ENCODE results near the gene MC1R. TPM values are rescaled to one million over a fixed set of nuclear protein-coding genes. Genes with fewer than 3 reads are reported as not detected.

Gene MC1R
- total RNA-seq, 1 experiment from 2014 or later, result 12.2 TPM

GRCh38 chr16:89958068-89958467 lies 39.4 kb downstream of the MC1R start:
- H3K27me3 ChIP-seq (ENCODE audit: insufficient read depth, low read length), result no peaks in the 10 kb centered on the region
- no peak overlapping the region for H3K4me3 ChIP-seq (replicated peaks in 1 of 2; ENCODE audit: low read depth in 1 of 2, low read length in 2 of 2)
- no TSS peak for BruUV-seq (replicated peaks)
- ATAC-seq (peak; percentile 93), DNase-seq (ENCODE audit: low read depth, low spot score) (peak; percentile 40)
- no peak overlapping the region for H3K9ac ChIP-seq (ENCODE audit: low read length)
- H2AFZ ChIP-seq (ENCODE audit: low read depth, low read length, poor library complexity, severe bottlenecking), result no peak overlapping the region
- TF ChIP-seq SP1 (IDR thresholded peaks at IDR 0.05; ENCODE audit: low read depth) (peak; percentile 76), SIN3A (IDR thresholded peaks at IDR 0.05; ENCODE audit: low read depth) (no peak), REST (IDR thresholded peaks at IDR 0.05; ENCODE audit: low read depth) (no peak)
- peaks cover 17 to 33% of the 10 kb centered on the region in 2 experiments; a peak in 3 of 4 replicates for H3K36me3 ChIP-seq (ENCODE audit: control insufficient read depth in 1 of 2, insufficient read depth in 2 of 2, low read length in 2 of 2)
- no peaks in the 10 kb centered on the region for H3K4me1 ChIP-seq (ENCODE audit: control insufficient read depth in 1 of 2, insufficient read depth in 2 of 2, low read length in 2 of 2)
- ChIA-PET POLR2A (no interaction called here), CTCF (no interaction called here), RAD21 (ENCODE audit: low non-redundant PET in 1 of 2, low total read pairs in 2 of 2, uncharacterized antibody in 2 of 2, unreplicated experiment in 2 of 2) (no interaction called here)
- no peaks in the 10 kb centered on the region for H3K9me2 ChIP-seq (ENCODE audit: insufficient read depth)
- H4K20me1 ChIP-seq (ENCODE audit: insufficient read depth), result no peaks in the 10 kb centered on the region
- H3K79me2 ChIP-seq (ENCODE audit: insufficient read depth, low read length), result peaks cover 13% of the 10 kb centered on the region; the same call in 1 of the 2 replicates
- intact Hi-C loops (cut with micrococcal nuclease), result loop anchor here (1.0 kb wide), 1 partner anchor 28 kb away; no protein-coding TSS in a partner anchor
- no peak overlapping the region for H3K27ac ChIP-seq (ENCODE audit: low read depth, low read length)
- H3K4me2 ChIP-seq (ENCODE audit: low read length), result no peak overlapping the region
- H3K9me3 ChIP-seq (ENCODE audit: control insufficient read depth in 1 of 2, insufficient read depth in 1 of 2, low read depth in 1 of 2, low read length in 2 of 2), result no peaks in the 10 kb centered on the region

- Histone ChIP-seq H2AFZ (ENCODE audit: low read depth, low read length, poor library complexity, severe bottlenecking) (no peak overlapping the region), H3K27me3 (ENCODE audit: insufficient read depth, low read length) (no peaks in the 10 kb centered on the region), H3K9ac (ENCODE audit: low read length) (no peak overlapping the region), H3K9me3 (ENCODE audit: control insufficient read depth in 1 of 2, insufficient read depth in 1 of 2, low read depth in 1 of 2, low read length in 2 of 2) (no peaks in the 10 kb centered on the region), H4K20me1 (ENCODE audit: insufficient read depth) (no peaks in the 10 kb centered on the region), H3K4me1 (ENCODE audit: control insufficient read depth in 1 of 2, insufficient read depth in 2 of 2, low read length in 2 of 2) (no peaks in the 10 kb centered on the region), H3K9me2 (ENCODE audit: insufficient read depth) (no peaks in the 10 kb centered on the region), H3K79me2 (ENCODE audit: insufficient read depth, low read length) (peaks cover 8% of the 10 kb centered on the region; the same call in 1 of the 2 replicates), H3K27ac (ENCODE audit: low read depth, low read length) (no peak overlapping the region), H3K36me3 (ENCODE audit: control insufficient read depth in 1 of 2, insufficient read depth in 2 of 2, low read length in 2 of 2) (peaks cover 17 to 30% of the 10 kb centered on the region in 2 experiments; a peak in 3 of 4 replicates), H3K4me3 (replicated peaks in 1 of 2; ENCODE audit: low read depth in 1 of 2, low read length in 2 of 2) (no peak overlapping the region), H3K4me2 (ENCODE audit: low read length) (no peak overlapping the region)
- ChIA-PET CTCF (no interaction called here), POLR2A (no interaction called here), RAD21 (ENCODE audit: low non-redundant PET in 1 of 2, low total read pairs in 2 of 2, uncharacterized antibody in 2 of 2, unreplicated experiment in 2 of 2) (no interaction called here)
- ATAC-seq, result 0 out of 2 replicates have a peak, but pooled peaks have one; percentile 13
- no peak for TF ChIP-seq SP1 (IDR thresholded peaks at IDR 0.05; ENCODE audit: low read depth)
- intact Hi-C loops (cut with micrococcal nuclease), result loop anchor here (1.0 kb wide), 1 partner anchor 28 kb away; no protein-coding TSS in a partner anchor
- BruUV-seq (replicated peaks), result no TSS peak
- no peak for DNase-seq (ENCODE audit: low read depth, low spot score)
Observed at GRCh38 chr16:89958596-89958995, 39.9 kb downstream of the MC1R start.
